ENCODE measurements around the gene POLR2I. TPM values are rescaled to one million over a fixed set of nuclear protein-coding genes. Genes with fewer than 3 reads are reported as not detected.

Gene POLR2I
- total and polyA plus RNA-seq, 2 donors (not counting 1 experiment from before 2014, with no cell fraction given): 33.4 to 39.1 TPM

GRCh38 chr19:36100476-36100875, 14.2 kb downstream of the POLR2I start:
- POLR2A ChIA-PET: no interaction called here
- 96% methylated on average over 4 of the region's 5 CpGs for WGBS (ENCODE audit: insufficient coverage)
- CTCF ChIA-PET: no interaction called here

GRCh38 chr19:36099166-36099785, 15.4 kb downstream of the POLR2I start:
- Mint-ChIP-seq H3K27me3 (no peaks in the 10 kb centered on the region), H3K27ac (no peak overlapping the region), H3K9me3 (ENCODE audit: insufficient read depth) (no peaks in the 10 kb centered on the region), H3K4me3 (no peak overlapping the region), H3K4me1 (no peaks in the 10 kb centered on the region)
- Histone ChIP-seq H3K27me3 (replicated peaks in 1 of 4; ENCODE audit: control extremely low read depth in 1 of 4, control insufficient read depth in 3 of 4, insufficient read depth in 4 of 4, low read length in 3 of 4) (no peaks in the 10 kb centered on the region), H4K20me1 (ENCODE audit: control insufficient read depth, insufficient read depth, low read length, poor library complexity, severe bottlenecking) (no peaks in the 10 kb centered on the region), H3K9me3 (ENCODE audit: control extremely low read depth in 1 of 3, control insufficient read depth in 2 of 3, insufficient read depth in 1 of 3, low read length in 2 of 3) (no peaks in the 10 kb centered on the region), H3K79me2 (ENCODE audit: control insufficient read depth, insufficient read depth, low read length) (no peaks in the 10 kb centered on the region), H3K4me2 (replicated peaks; ENCODE audit: low read depth, low read length, poor library complexity, severe bottlenecking) (no peak overlapping the region), H3K4me3 (ENCODE audit: control extremely low read depth in 1 of 5, extremely low read depth in 1 of 5, insufficient read depth in 1 of 5, low read depth in 2 of 5, low read length in 4 of 5) (no peak overlapping the region), H3K4me1 (ENCODE audit: control insufficient read depth in 2 of 2, insufficient read depth in 2 of 2, low read length in 2 of 2) (no peaks in the 10 kb centered on the region), H2AFZ (ENCODE audit: insufficient read depth, low read depth, low read length, poor library complexity, severe bottlenecking) (no peak overlapping the region), H3K9ac (ENCODE audit: low read length) (no peak overlapping the region), H3K27ac (ENCODE audit: low read length in 2 of 2) (no peak overlapping the region), H3K36me3 (replicated peaks in 1 of 2; ENCODE audit: control extremely low read depth in 1 of 2, control insufficient read depth in 1 of 2, extremely low read depth in 1 of 2, insufficient read depth in 2 of 2, low read length in 1 of 2) (no peaks in the 10 kb centered on the region)
- no peak for TF ChIP-seq EZH2 (IDR thresholded peaks at IDR 0.05; ENCODE audit: borderline replicate concordance, insufficient read depth, low read depth, low read length, poor library complexity, severe bottlenecking)
- no peak for TF ChIP-seq CTCF (IDR thresholded peaks at IDR 0.05)
- ATAC-seq (ENCODE audit: low read depth): no peak
- CTCF ChIA-PET: no interaction called here
- 99% methylated on average over 16 of the region's 19 CpGs for WGBS (ENCODE audit: insufficient coverage)
- no peak for DNase-seq
- POLR2A ChIA-PET: no interaction called here
- intact Hi-C loops (cut with micrococcal nuclease): no loop called here

More at GRCh38 chr19:36100476-36100875, 14.2 kb downstream of the POLR2I start:
- Histone ChIP-seq H3K27ac (ENCODE audit: low read length in 2 of 2) (no peak overlapping the region), H3K9ac (ENCODE audit: low read length) (no peak overlapping the region), H3K9me3 (ENCODE audit: control extremely low read depth in 1 of 3, control insufficient read depth in 2 of 3, insufficient read depth in 1 of 3, low read length in 2 of 3) (no peaks in the 10 kb centered on the region), H3K4me1 (ENCODE audit: control insufficient read depth in 2 of 2, insufficient read depth in 2 of 2, low read length in 2 of 2) (no peaks in the 10 kb centered on the region), H3K79me2 (ENCODE audit: control insufficient read depth, insufficient read depth, low read length) (no peaks in the 10 kb centered on the region), H3K36me3 (replicated peaks in 1 of 2; ENCODE audit: control extremely low read depth in 1 of 2, control insufficient read depth in 1 of 2, extremely low read depth in 1 of 2, insufficient read depth in 2 of 2, low read length in 1 of 2) (no peaks in the 10 kb centered on the region), H3K4me3 (ENCODE audit: control extremely low read depth in 1 of 5, extremely low read depth in 1 of 5, insufficient read depth in 1 of 5, low read depth in 2 of 5, low read length in 4 of 5) (no peak overlapping the region), H3K4me2 (replicated peaks; ENCODE audit: low read depth, low read length, poor library complexity, severe bottlenecking) (no peak overlapping the region), H3K27me3 (replicated peaks in 1 of 4; ENCODE audit: control extremely low read depth in 1 of 4, control insufficient read depth in 3 of 4, insufficient read depth in 4 of 4, low read length in 3 of 4) (no peaks in the 10 kb centered on the region), H4K20me1 (ENCODE audit: control insufficient read depth, insufficient read depth, low read length, poor library complexity, severe bottlenecking) (no peaks in the 10 kb centered on the region), H2AFZ (ENCODE audit: insufficient read depth, low read depth, low read length, poor library complexity, severe bottlenecking) (no peak overlapping the region)
- intact Hi-C loops (cut with micrococcal nuclease): no loop called here
- ATAC-seq (ENCODE audit: low read depth) (no peak), DNase-seq (no peak)
- H3K27ac Mint-ChIP-seq: no peak overlapping the region
- H3K27me3 Mint-ChIP-seq: no peaks in the 10 kb centered on the region
- no peak overlapping the region for H3K4me3 Mint-ChIP-seq
- no peaks in the 10 kb centered on the region for H3K4me1 Mint-ChIP-seq
- H3K9me3 Mint-ChIP-seq (ENCODE audit: insufficient read depth): no peaks in the 10 kb centered on the region
- TF ChIP-seq CTCF (IDR thresholded peaks at IDR 0.05): no peak
- TF ChIP-seq EZH2 (IDR thresholded peaks at IDR 0.05; ENCODE audit: borderline replicate concordance, insufficient read depth, low read depth, low read length, poor library complexity, severe bottlenecking): no peak
